A172 (cell line): ENCODE data around the gene FBXO24. TPM values are rescaled to one million over a fixed set of nuclear protein-coding genes. Genes with fewer than 3 reads are reported as not detected.

Experiments used
- total RNA-seq: library from RNA; depleted of rRNA; stranded (reverse); fragments of >200 nt; shearing (Covaris generic); gene quantifications from 2 replicates; pipeline ENCODE4 v1.2.3, GENCODE V29; 2014; rRNA removed

Gene FBXO24
- total RNA-seq, 1 experiment from 2014 or later = not detected

Other genes with a start within 250 kb of the FBXO24 start
- 14.3 and 16.4 TPM in 2 replicates for gene PILRB, start 228.2 kb upstream of the FBXO24 start, total RNA-seq
- gene PILRA, start 212.8 kb upstream of the FBXO24 start, total RNA-seq = not detected in 2 replicates
- gene ZCWPW1, start 157.6 kb upstream of the FBXO24 start, total RNA-seq = 2.9 and 3.7 TPM in 2 replicates
- 33.4 and 34.8 TPM in 2 replicates for gene MEPCE, start 156.5 kb upstream of the FBXO24 start, total RNA-seq
- gene PPP1R35, start 149.8 kb upstream of the FBXO24 start, total RNA-seq = 55.0 and 67.7 TPM in 2 replicates
- 0.60 and 8.3 TPM in 2 replicates for gene SPACDR, start 122.1 kb upstream of the FBXO24 start, total RNA-seq
- gene TSC22D4, start 107.1 kb upstream of the FBXO24 start, total RNA-seq = 26.6 and 32.6 TPM in 2 replicates
- 0.07 TPM in 1 of 2 replicates, not detected in the other for gene NYAP1, start 102.4 kb upstream of the FBXO24 start, total RNA-seq
- 6.8 and 8.8 TPM in 2 replicates for gene AGFG2, start 47.1 kb upstream of the FBXO24 start, total RNA-seq
- gene SAP25, start 12.4 kb upstream of the FBXO24 start, total RNA-seq = 0.19 and 0.55 TPM in 2 replicates
- 10.7 and 11.4 TPM in 2 replicates for gene LRCH4, start 199 bp upstream of the FBXO24 start, total RNA-seq
- gene PCOLCE, start 16.0 kb downstream of the FBXO24 start, total RNA-seq = 18.0 and 38.9 TPM in 2 replicates
- gene MOSPD3, start 26.2 kb downstream of the FBXO24 start, total RNA-seq = 6.9 and 19.3 TPM in 2 replicates
- gene TFR2, start 55.2 kb downstream of the FBXO24 start, total RNA-seq = not detected in 2 replicates
- gene ACTL6B, start 70.1 kb downstream of the FBXO24 start, total RNA-seq = not detected in 2 replicates
- gene GNB2, start 87.4 kb downstream of the FBXO24 start, total RNA-seq = 94.3 and 104 TPM in 2 replicates
- gene GIGYF1, start 107.9 kb downstream of the FBXO24 start, total RNA-seq = 12.5 and 16.6 TPM in 2 replicates
- gene POP7, start 119.8 kb downstream of the FBXO24 start, total RNA-seq = 76.9 and 110 TPM in 2 replicates
- not detected in 2 replicates for gene EPO, start 134.1 kb downstream of the FBXO24 start, total RNA-seq
- gene ZAN, start 147.3 kb downstream of the FBXO24 start, total RNA-seq = not detected in 2 replicates
- gene EPHB4, start 241.2 kb downstream of the FBXO24 start, total RNA-seq = 46.0 and 65.3 TPM in 2 replicates